ENCODE results near the gene C1QL1.

- no peak for TF ChIP-seq POLR2A (IDR thresholded peaks at IDR 0.05)
- TF ChIP-seq CTCF (IDR thresholded peaks at IDR 0.05 in 4 of 5, conservative IDR thresholded peaks at IDR 0.05 in 1 of 5) = no peak
These were observed 22.9 kb upstream of the C1QL1 start for GRCh38 chr17:44990994-44991393.

Data from gastrocnemius medialis (tissue), 4 donors.